Measurements from ENCODE around the gene PAQR6. TPM values are rescaled to one million over a fixed set of nuclear protein-coding genes. Genes with fewer than 3 reads are reported as not detected.

Gene PAQR6, protein sequence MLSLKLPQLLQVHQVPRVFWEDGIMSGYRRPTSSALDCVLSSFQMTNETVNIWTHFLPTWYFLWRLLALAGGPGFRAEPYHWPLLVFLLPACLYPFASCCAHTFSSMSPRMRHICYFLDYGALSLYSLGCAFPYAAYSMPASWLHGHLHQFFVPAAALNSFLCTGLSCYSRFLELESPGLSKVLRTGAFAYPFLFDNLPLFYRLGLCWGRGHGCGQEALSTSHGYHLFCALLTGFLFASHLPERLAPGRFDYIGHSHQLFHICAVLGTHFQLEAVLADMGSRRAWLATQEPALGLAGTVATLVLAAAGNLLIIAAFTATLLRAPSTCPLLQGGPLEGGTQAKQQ
- total RNA-seq = 3.7 TPM
- polyA plus RNA-seq = 1 to 10 TPM in 1 of 4 donors, under 1 TPM in 3; 0.13 to 2.0 (median 0.57) TPM

GRCh38 chr1:156247460-156248322 is at the start of gene PAQR6:
PAQR6 (minus strand) TSS chr1:156248056; CDS start chr1:156246731, 1,325 bp downstream.
- Mint-ChIP-seq H3K4me3 (peak within 1 kb of the TSS in 2 of 4 donors; percentile 54 to 85), H3K9me3 (no peaks in the 10 kb centered on the region), H3K4me1 (peaks cover 0 to 16% (median 11%) of the 10 kb centered on the region in 4 donors), H3K27me3 (no peaks in the 10 kb centered on the region), H3K36me3 (peaks cover 2% of the 10 kb centered on the region), H3K27ac (peak within 1 kb of the TSS in 2 of 3 donors; percentile 43 to 76)
- no peak for DNase-seq
- H3K27me3 ChIP-seq (ENCODE audit: control insufficient read depth, insufficient read depth, low read length) = no peaks in the 10 kb centered on the region
- H3K36me3 ChIP-seq (ENCODE audit: control insufficient read depth, insufficient read depth, low read length) = peaks cover 25% of the 10 kb centered on the region
- ATAC-seq (ENCODE audit: low read depth in 2 of 2) = no peak
- no peak within 1 kb of the TSS for H3K4me3 ChIP-seq (ENCODE audit: low read depth, low read length)
- peaks cover 21% of the 10 kb centered on the region for H3K4me1 ChIP-seq (ENCODE audit: control insufficient read depth, insufficient read depth, low read length, poor library complexity, severe bottlenecking)
- H3K27ac ChIP-seq (ENCODE audit: insufficient read depth, low read length, poor library complexity, severe bottlenecking) = no peak within 1 kb of the TSS
- no peaks in the 10 kb centered on the region for H3K9me3 ChIP-seq (ENCODE audit: control insufficient read depth in 2 of 2, low read length in 2 of 2)

DNA sequence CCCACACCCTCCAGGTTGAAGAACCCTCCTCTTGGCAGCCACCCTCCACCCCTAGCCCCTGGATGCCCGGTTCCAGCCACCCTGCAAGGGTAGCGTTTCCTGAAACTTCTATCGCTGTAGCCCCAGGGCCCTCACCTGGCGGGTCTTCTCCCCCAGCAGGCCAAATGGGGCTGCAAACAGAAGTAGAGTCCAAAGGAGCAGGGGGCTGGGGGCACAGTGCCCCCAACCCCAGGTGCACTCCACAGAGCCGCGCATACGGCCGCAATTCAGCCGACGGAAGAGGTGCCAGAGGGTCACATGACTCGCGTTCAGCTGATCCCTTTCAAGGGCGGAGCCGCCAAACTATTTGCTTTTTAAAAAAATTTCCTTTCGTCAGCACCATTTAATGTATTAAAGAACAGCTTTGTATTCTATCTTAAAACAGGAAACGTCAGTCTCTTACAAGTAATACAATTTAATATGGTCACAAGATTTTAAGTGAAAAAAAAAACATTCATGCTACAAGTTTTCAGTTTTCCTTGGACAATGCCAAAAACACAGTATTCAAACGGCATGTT is 47.6 kb upstream of the PAQR6 start, which contains the start of gene GLMP:
TSS of gene GLMP (minus strand) at position 289 of the 557 bp plus-strand sequence. CDS start at position 255, 34 bp downstream.
- Histone ChIP-seq H3K9me3 (ENCODE audit: control insufficient read depth in 2 of 2, low read length in 2 of 2) (no peaks in the 10 kb centered on the region), H3K4me1 (ENCODE audit: control insufficient read depth, insufficient read depth, low read length, poor library complexity, severe bottlenecking) (peaks cover 19% of the 10 kb centered on the region), H3K27ac (ENCODE audit: insufficient read depth, low read length, poor library complexity, severe bottlenecking) (peak within 1 kb of the TSS; percentile 55), H3K36me3 (ENCODE audit: control insufficient read depth, insufficient read depth, low read length) (peaks cover 2% of the 10 kb centered on the region), H3K4me3 (ENCODE audit: low read depth, low read length) (peak within 1 kb of the TSS; percentile 85), H3K27me3 (ENCODE audit: control insufficient read depth, insufficient read depth, low read length) (no peaks in the 10 kb centered on the region)
- DNase-seq (peak; percentile 49 to 86 (median 69)), ATAC-seq (ENCODE audit: low read depth in 2 of 2) (peak; percentile 80 to 82)
- peaks cover 0 to 1% (median 0%) of the 10 kb centered on the region in 7 donors for H3K9me3 Mint-ChIP-seq
- H3K27ac Mint-ChIP-seq = peak within 1 kb of the TSS; percentile 74 to 93 (median 91)
- H3K4me3 Mint-ChIP-seq = peak within 1 kb of the TSS; percentile 90 to 97 (median 91)
- peaks cover 9% of the 10 kb centered on the region for H3K36me3 Mint-ChIP-seq
- peaks cover 3 to 35% (median 14%) of the 10 kb centered on the region in 4 donors for H3K4me1 Mint-ChIP-seq
- H3K27me3 Mint-ChIP-seq = no peaks in the 10 kb centered on the region

- H3K4me3 ChIP-seq (ENCODE audit: low read depth, low read length) = no peak overlapping the region
- Mint-ChIP-seq H3K4me3 (peak overlapping the region in 2 of 4 donors; percentile 4 to 21), H3K4me1 (peaks cover 3 to 35% (median 17%) of the 10 kb centered on the region in 4 donors), H3K9me3 (no peaks in the 10 kb centered on the region), H3K36me3 (peaks cover 14% of the 10 kb centered on the region), H3K27ac (no peak overlapping the region), H3K27me3 (no peaks in the 10 kb centered on the region)
- no peak overlapping the region for H3K27ac ChIP-seq (ENCODE audit: insufficient read depth, low read length, poor library complexity, severe bottlenecking)
- H3K27me3 ChIP-seq (ENCODE audit: control insufficient read depth, insufficient read depth, low read length) = no peaks in the 10 kb centered on the region
- no peak for DNase-seq
- ATAC-seq (ENCODE audit: low read depth in 2 of 2) = no peak
- no peaks in the 10 kb centered on the region for H3K9me3 ChIP-seq (ENCODE audit: control insufficient read depth in 2 of 2, low read length in 2 of 2)
- peaks cover 19% of the 10 kb centered on the region for H3K4me1 ChIP-seq (ENCODE audit: control insufficient read depth, insufficient read depth, low read length, poor library complexity, severe bottlenecking)
- peaks cover 3% of the 10 kb centered on the region for H3K36me3 ChIP-seq (ENCODE audit: control insufficient read depth, insufficient read depth, low read length)
These were observed 46.0 kb upstream of the PAQR6 start for GRCh38 chr1:156293895-156294294.

DNA sequence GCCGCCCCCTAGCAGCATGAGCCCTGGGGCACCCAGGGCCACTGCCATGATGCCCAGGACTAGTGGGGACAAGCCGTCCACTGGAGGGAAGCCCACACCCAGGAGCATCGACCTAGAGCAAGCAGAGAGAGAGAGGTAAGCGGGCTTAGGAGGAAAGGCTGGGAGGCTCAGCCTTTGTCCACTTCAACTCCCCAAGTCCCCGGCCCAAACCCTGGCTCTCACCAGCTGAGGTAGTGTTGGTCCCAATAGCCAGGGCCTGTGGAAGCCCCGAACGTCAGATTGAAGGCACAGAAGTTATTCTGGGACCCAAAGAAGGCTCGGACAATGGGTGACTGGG is 45.2 kb upstream of the PAQR6 start:
- Mint-ChIP-seq H3K4me3 (peak overlapping the region in 2 of 4 donors; percentile 19 to 21), H3K9me3 (no peaks in the 10 kb centered on the region), H3K27ac (no peak overlapping the region), H3K4me1 (peaks cover 3 to 35% (median 17%) of the 10 kb centered on the region in 4 donors), H3K36me3 (peaks cover 14% of the 10 kb centered on the region), H3K27me3 (no peaks in the 10 kb centered on the region)
- Histone ChIP-seq H3K4me3 (ENCODE audit: low read depth, low read length) (no peak overlapping the region), H3K9me3 (ENCODE audit: control insufficient read depth in 2 of 2, low read length in 2 of 2) (no peaks in the 10 kb centered on the region), H3K27ac (ENCODE audit: insufficient read depth, low read length, poor library complexity, severe bottlenecking) (no peak overlapping the region), H3K27me3 (ENCODE audit: control insufficient read depth, insufficient read depth, low read length) (no peaks in the 10 kb centered on the region), H3K4me1 (ENCODE audit: control insufficient read depth, insufficient read depth, low read length, poor library complexity, severe bottlenecking) (peaks cover 19% of the 10 kb centered on the region), H3K36me3 (ENCODE audit: control insufficient read depth, insufficient read depth, low read length) (peaks cover 7% of the 10 kb centered on the region)
- ATAC-seq (ENCODE audit: low read depth in 2 of 2) (no peak), DNase-seq (no peak)

GRCh38 chr1:156291226-156292061 is 43.6 kb upstream of the PAQR6 start:
- Mint-ChIP-seq H3K9me3 (no peaks in the 10 kb centered on the region), H3K36me3 (peaks cover 14% of the 10 kb centered on the region), H3K4me1 (peaks cover 3 to 35% (median 17%) of the 10 kb centered on the region in 4 donors), H3K27ac (peak overlapping the region in 1 of 3 donors; percentile 27), H3K4me3 (peak overlapping the region in 2 of 4 donors; percentile 29 to 32), H3K27me3 (no peaks in the 10 kb centered on the region)
- H3K4me1 ChIP-seq (ENCODE audit: control insufficient read depth, insufficient read depth, low read length, poor library complexity, severe bottlenecking) = peaks cover 19% of the 10 kb centered on the region
- no peaks in the 10 kb centered on the region for H3K9me3 ChIP-seq (ENCODE audit: control insufficient read depth in 2 of 2, low read length in 2 of 2)
- DNase-seq = no peak
- peak in 1 of 2 donors; percentile 38 for ATAC-seq (ENCODE audit: low read depth in 2 of 2)
- no peak overlapping the region for H3K27ac ChIP-seq (ENCODE audit: insufficient read depth, low read length, poor library complexity, severe bottlenecking)
- H3K36me3 ChIP-seq (ENCODE audit: control insufficient read depth, insufficient read depth, low read length) = peaks cover 8% of the 10 kb centered on the region
- no peaks in the 10 kb centered on the region for H3K27me3 ChIP-seq (ENCODE audit: control insufficient read depth, insufficient read depth, low read length)
- no peak overlapping the region for H3K4me3 ChIP-seq (ENCODE audit: low read depth, low read length)

- peaks cover 14% of the 10 kb centered on the region for H3K36me3 Mint-ChIP-seq
- peak overlapping the region in 2 of 4 donors; percentile 54 to 81 for H3K4me3 Mint-ChIP-seq
- Histone ChIP-seq H3K4me3 (ENCODE audit: low read depth, low read length) (no peak overlapping the region), H3K9me3 (ENCODE audit: control insufficient read depth in 2 of 2, low read length in 2 of 2) (no peaks in the 10 kb centered on the region), H3K4me1 (ENCODE audit: control insufficient read depth, insufficient read depth, low read length, poor library complexity, severe bottlenecking) (peaks cover 7% of the 10 kb centered on the region), H3K36me3 (ENCODE audit: control insufficient read depth, insufficient read depth, low read length) (peaks cover 12% of the 10 kb centered on the region), H3K27ac (ENCODE audit: insufficient read depth, low read length, poor library complexity, severe bottlenecking) (no peak overlapping the region), H3K27me3 (ENCODE audit: control insufficient read depth, insufficient read depth, low read length) (no peaks in the 10 kb centered on the region)
- DNase-seq = no peak
- H3K27me3 Mint-ChIP-seq = no peaks in the 10 kb centered on the region
- peaks cover 3 to 22% (median 8%) of the 10 kb centered on the region in 4 donors for H3K4me1 Mint-ChIP-seq
- H3K27ac Mint-ChIP-seq = no peak overlapping the region
- ATAC-seq (ENCODE audit: low read depth in 2 of 2) = no peak
- no peaks in the 10 kb centered on the region for H3K9me3 Mint-ChIP-seq
These were observed 42.0 kb upstream of the PAQR6 start for GRCh38 chr1:156289857-156290256.

GRCh38 chr1:156286061-156286460 is 38.2 kb upstream of the PAQR6 start:
- H3K27ac Mint-ChIP-seq = peak overlapping the region in 1 of 3 donors; percentile 15
- H3K9me3 Mint-ChIP-seq = no peaks in the 10 kb centered on the region
- no peak for ATAC-seq (ENCODE audit: low read depth in 2 of 2)
- no peak overlapping the region for H3K27ac ChIP-seq (ENCODE audit: insufficient read depth, low read length, poor library complexity, severe bottlenecking)
- H3K4me1 ChIP-seq (ENCODE audit: control insufficient read depth, insufficient read depth, low read length, poor library complexity, severe bottlenecking) = peaks cover 22% of the 10 kb centered on the region
- peaks cover 12% of the 10 kb centered on the region for H3K36me3 ChIP-seq (ENCODE audit: control insufficient read depth, insufficient read depth, low read length)
- H3K36me3 Mint-ChIP-seq = peaks cover 5% of the 10 kb centered on the region
- no peaks in the 10 kb centered on the region for H3K27me3 ChIP-seq (ENCODE audit: control insufficient read depth, insufficient read depth, low read length)
- H3K27me3 Mint-ChIP-seq = no peaks in the 10 kb centered on the region
- H3K4me3 Mint-ChIP-seq = peak overlapping the region in 2 of 4 donors; percentile 24 to 47
- H3K4me1 Mint-ChIP-seq = peaks cover 15 to 33% (median 19%) of the 10 kb centered on the region in 4 donors
- no peak for DNase-seq
- H3K4me3 ChIP-seq (ENCODE audit: low read depth, low read length) = no peak overlapping the region
- no peaks in the 10 kb centered on the region for H3K9me3 ChIP-seq (ENCODE audit: control insufficient read depth in 2 of 2, low read length in 2 of 2)
